PC-3 (cell line): ENCODE results near the gene FALEC.

Source experiments
- EZH2phosphoT487 ChIP-seq: fragments of 300-600 bp; sonication (generic); IDR thresholded peaks from 2 replicates; pipeline ENCODE4 v1.6.1; 2018; ENCODE audit warnings: mild to moderate bottlenecking, antibody characterized with exemption, low read length, borderline replicate concordance
- TF ChIP-seq, protein P1 (sequence below): fragments of 300-600 bp; sonication (generic); conservative IDR thresholded peaks from 2 replicates; pipeline ENCODE4 v1.5.1; 2017; ENCODE audit warnings: antibody characterized with exemption, low read depth, mild to moderate bottlenecking, low read length

DNA sequence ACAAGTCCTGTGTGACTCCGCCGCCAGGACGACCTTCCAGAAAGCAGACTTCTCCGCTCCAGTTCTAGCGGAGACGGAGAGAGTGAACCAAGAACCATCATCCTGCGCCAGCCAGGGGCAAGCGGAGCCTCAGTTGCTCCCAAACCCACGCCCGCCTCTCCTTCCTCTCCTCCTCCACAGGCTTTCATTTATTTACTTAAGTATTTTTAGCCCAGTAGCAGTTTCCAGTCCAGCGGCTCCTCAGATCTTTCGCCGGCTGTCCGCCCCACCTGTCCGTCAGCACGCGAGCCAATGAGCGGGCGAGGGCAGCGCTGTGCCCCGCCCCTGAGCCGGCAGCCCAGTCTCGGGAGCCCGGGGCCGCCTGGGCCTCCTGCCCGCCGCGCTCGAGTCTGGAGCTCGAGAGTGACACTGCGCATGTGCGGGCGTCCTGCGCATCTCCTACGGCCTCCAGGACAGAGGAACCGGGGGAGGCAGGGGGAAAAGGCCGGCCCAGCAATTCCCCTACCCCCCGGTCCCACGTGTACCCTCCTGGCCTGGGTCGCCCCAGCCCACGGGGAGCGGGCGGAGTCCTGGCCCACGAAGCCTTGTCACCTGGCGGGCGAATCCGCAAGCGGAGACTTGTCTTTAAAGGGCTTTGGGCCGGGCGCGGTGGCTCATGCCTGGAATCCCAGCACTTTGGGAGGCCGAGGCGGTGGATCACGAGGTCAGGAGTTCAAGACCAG, at the start of gene FALEC:
- no peak for TF ChIP-seq EZH2phosphoT487
- TF ChIP-seq, protein P1, sequence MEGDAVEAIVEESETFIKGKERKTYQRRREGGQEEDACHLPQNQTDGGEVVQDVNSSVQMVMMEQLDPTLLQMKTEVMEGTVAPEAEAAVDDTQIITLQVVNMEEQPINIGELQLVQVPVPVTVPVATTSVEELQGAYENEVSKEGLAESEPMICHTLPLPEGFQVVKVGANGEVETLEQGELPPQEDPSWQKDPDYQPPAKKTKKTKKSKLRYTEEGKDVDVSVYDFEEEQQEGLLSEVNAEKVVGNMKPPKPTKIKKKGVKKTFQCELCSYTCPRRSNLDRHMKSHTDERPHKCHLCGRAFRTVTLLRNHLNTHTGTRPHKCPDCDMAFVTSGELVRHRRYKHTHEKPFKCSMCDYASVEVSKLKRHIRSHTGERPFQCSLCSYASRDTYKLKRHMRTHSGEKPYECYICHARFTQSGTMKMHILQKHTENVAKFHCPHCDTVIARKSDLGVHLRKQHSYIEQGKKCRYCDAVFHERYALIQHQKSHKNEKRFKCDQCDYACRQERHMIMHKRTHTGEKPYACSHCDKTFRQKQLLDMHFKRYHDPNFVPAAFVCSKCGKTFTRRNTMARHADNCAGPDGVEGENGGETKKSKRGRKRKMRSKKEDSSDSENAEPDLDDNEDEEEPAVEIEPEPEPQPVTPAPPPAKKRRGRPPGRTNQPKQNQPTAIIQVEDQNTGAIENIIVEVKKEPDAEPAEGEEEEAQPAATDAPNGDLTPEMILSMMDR, result no peak
